ENCODE measurements around the gene RAB3IL1. TPM values are rescaled to one million over a fixed set of nuclear protein-coding genes. Genes with fewer than 3 reads are reported as not detected.
A peak's percentile ranks its signal among the peaks of the same experiment; 100 is the strongest.

The RAB3IL1 gene
- total and polyA plus RNA-seq, 11 donors: 4.7 to 22.0 (median 7.5) TPM

- peak overlapping the region in 3 of 12 donors; percentile 72 to 85 (median 81) for H3K4me3 ChIP-seq
- DNase-seq: no peak
- H3K27me3 ChIP-seq: peaks cover 0 to 5% (median 0%) of the 10 kb centered on the region in 9 donors
- TF ChIP-seq CTCF (IDR thresholded peaks at IDR 0.05): no peak
- TF ChIP-seq POLR2A (IDR thresholded peaks at IDR 0.05): no peak
- WGBS, 4 donors: 90 to 95% (median 91%) methylated on average over 6 to 7 of the region's 7 CpGs
- intact Hi-C loops (cut with DNase I): no loop called here
- peaks cover 0 to 78% (median 39%) of the 10 kb centered on the region in 12 donors for H3K4me1 ChIP-seq
- no peaks in the 10 kb centered on the region for H3K9me3 ChIP-seq
- H3K27ac ChIP-seq: peak overlapping the region in 2 of 12 donors; percentile 13 to 23
- no peaks in the 10 kb centered on the region for H3K36me3 ChIP-seq
- no peak for ATAC-seq
These were observed 2.7 kb downstream of the RAB3IL1 start for GRCh38 chr11:61914471-61915171.

- H3K4me1 ChIP-seq: peaks cover 0 to 79% (median 43%) of the 10 kb centered on the region in 12 donors
- 84 to 91% (median 88%) methylated on average over 7 to 8 of the region's 8 CpGs for WGBS, 4 donors
- DNase-seq (no peak), ATAC-seq (no peak)
- H3K4me3 ChIP-seq: no peak overlapping the region
- H3K27me3 ChIP-seq: peaks cover 0 to 5% (median 0%) of the 10 kb centered on the region in 9 donors
- no peak overlapping the region for H3K27ac ChIP-seq
- intact Hi-C loops (cut with DNase I): no loop called here
- TF ChIP-seq POLR2A (IDR thresholded peaks at IDR 0.05): no peak
- no peak for TF ChIP-seq CTCF (IDR thresholded peaks at IDR 0.05)
- no peaks in the 10 kb centered on the region for H3K36me3 ChIP-seq
- no peaks in the 10 kb centered on the region for H3K9me3 ChIP-seq
These were observed 3.5 kb downstream of the RAB3IL1 start for GRCh38 chr11:61913699-61914395.

DNA sequence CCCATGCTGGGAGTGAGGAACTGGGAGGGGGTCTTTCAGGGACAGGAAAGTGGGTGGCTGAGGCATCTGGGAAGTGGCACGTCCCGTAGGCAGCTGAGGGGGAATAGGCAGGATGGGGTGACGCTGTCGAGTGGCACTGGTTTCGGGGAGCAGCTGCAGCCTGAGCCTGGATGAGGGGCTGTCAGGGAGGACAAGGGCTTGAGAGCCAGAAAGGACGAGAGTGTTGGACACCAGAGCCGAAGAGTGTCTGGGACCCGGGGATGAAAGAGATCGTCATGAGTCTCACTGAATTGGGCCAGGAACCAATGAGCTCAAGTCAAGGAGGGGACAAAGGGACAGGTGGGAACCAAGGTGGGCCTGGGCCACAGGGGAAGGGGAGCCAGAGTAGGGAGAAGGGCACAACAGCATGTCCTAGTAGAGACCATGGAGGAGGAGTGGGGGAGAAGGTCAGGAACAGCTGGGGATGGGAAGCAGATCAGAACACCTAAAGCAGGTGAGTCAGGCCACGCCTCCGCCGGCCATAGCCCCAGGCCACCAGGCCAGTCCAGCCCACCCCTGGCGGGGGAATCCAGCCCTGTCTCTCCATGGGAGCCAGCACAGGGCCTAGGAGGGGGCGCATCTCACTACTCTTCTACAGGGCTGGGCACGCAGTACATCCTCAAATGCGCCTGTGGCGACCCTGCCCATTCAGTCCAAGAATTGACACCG is 4.2 kb downstream of the RAB3IL1 start:
- 80 to 84% (median 82%) methylated on average over 18 of the region's 18 CpGs for WGBS, 4 donors

More for the DNA sequence above, 4.2 kb downstream of the RAB3IL1 start:
- H3K27me3 ChIP-seq: peaks cover 0 to 5% (median 0%) of the 10 kb centered on the region in 9 donors
- TF ChIP-seq CTCF (IDR thresholded peaks at IDR 0.05) (no peak), POLR2A (IDR thresholded peaks at IDR 0.05) (no peak)
- no peak overlapping the region for H3K4me3 ChIP-seq
- no peaks in the 10 kb centered on the region for H3K36me3 ChIP-seq
- no peak overlapping the region for H3K27ac ChIP-seq
- H3K4me1 ChIP-seq: peaks cover 0 to 79% (median 41%) of the 10 kb centered on the region in 12 donors
- peak in 1 of 5 donors; percentile 18 for DNase-seq
- H3K9me3 ChIP-seq: no peaks in the 10 kb centered on the region
- ATAC-seq: no peak
- intact Hi-C loops (cut with DNase I): no loop called here

Measured in heart left ventricle (tissue), 16 donors.